Heart right ventricle (tissue), 16 donors: ENCODE measurements around the gene OSBPL1A. TPM values are rescaled to one million over a fixed set of nuclear protein-coding genes. Genes with fewer than 3 reads are reported as not detected.

Experiments
- ATAC-seq, 8 donors: fragments of 200-7000 bp; cut with Tn5 transposase; one replicate each; pipeline ENCODE4 v1.9.1; 2020; ENCODE audit warnings: mild to moderate bottlenecking in 8 of 8, moderate library complexity in 8 of 8, moderate number of reproducible peaks in 1 of 8
- DNase-seq, 2 donors: peaks; one replicate each; pipeline ENCODE4 v3.0.0-alpha.2; 2020
- H3K27ac ChIP-seq, 10 donors: fragments of 200-600 bp; sonication (generic) in 2 of 10; one replicate each; pipeline versions ENCODE4 v1.5.0 to v1.8.0; 2020 to 2022; ENCODE audit warnings: mild to moderate bottlenecking in 3 of 10
- H3K27me3 ChIP-seq, 7 donors: fragments of 200-600 bp; one replicate each; pipeline ENCODE4 v1.8.0; 2021 to 2022; ENCODE audit warnings: mild to moderate bottlenecking in 2 of 7
- H3K36me3 ChIP-seq, 9 donors: fragments of 200-600 bp; sonication (generic) in 1 of 9; one replicate each; pipeline versions ENCODE4 v1.5.0 to v1.8.0; 2020 to 2022; ENCODE audit warnings: mild to moderate bottlenecking in 2 of 9
- H3K4me1 ChIP-seq, 9 donors: fragments of 200-600 bp; sonication (generic) in 1 of 9; one replicate each; pipeline versions ENCODE4 v1.5.0 to v1.8.0; 2020 to 2022; ENCODE audit warnings: mild to moderate bottlenecking in 4 of 9
- H3K4me3 ChIP-seq, 10 donors: fragments of 200-600 bp; sonication (generic) in 2 of 10; one replicate each; pipeline versions ENCODE4 v1.5.0 to v1.8.0; 2020 to 2022; ENCODE audit warnings: mild to moderate bottlenecking in 7 of 10, moderate library complexity in 2 of 10
- H3K9me3 ChIP-seq, 11 donors: fragments of 200-600 bp in 10 of 11; sonication (generic) in 2 of 11; one replicate each; pipeline versions ENCODE4 v1.5.0 to v1.8.0; 2013 to 2022; ENCODE audit warnings: mild to moderate bottlenecking in 2 of 11, control low read depth in 1 of 11, moderate library complexity in 1 of 11
- CTCF ChIP-seq, 9 donors: fragments of 200-600 bp; sonication (generic) in 2 of 9; IDR thresholded peaks; one replicate each; pipeline versions ENCODE4 v1.5.0 to v1.8.0; 2021 to 2022; ENCODE audit warnings: antibody characterized with exemption in 9 of 9, mild to moderate bottlenecking in 5 of 9, moderate library complexity in 1 of 9
- WGBS, 2 donors: extraction: QIAGEN DNeasy Blood & Tissue Kit; methylation state at CpG; one replicate each; pipeline ENCODE4 v1.1.7; 2013; ENCODE audit warnings: inconsistent platforms in 1 of 2; 5-methylcytosine and 5-hydroxymethylcytosine counted together
- intact Hi-C, 10 donors: fragments of 100-400 bp; cut with DNase I; formaldehyde crosslinking; loops; one replicate each; pipeline versions ENCODE4 v1.11.1 to v1.14.2; 2022
- polyA plus RNA-seq, 2 donors: library from polyadenylated mRNA; stranded (reverse); fragments of 200-250 nt; gene quantifications; one replicate each; pipeline ENCODE4 v1.2.3, GENCODE V29; 2013
- total RNA-seq, 10 donors: library from RNA; stranded (reverse); fragmentation: NEBNext Ultra II Directional in 3 of 10; extraction: Animal tissue kit (Norgen Biotek cat#: 25700) in 3 of 10; gene quantifications; one replicate each; pipeline versions ENCODE4 v1.2.1 to v1.2.4, GENCODE V29; 2021 to 2023
- donor health status: Arrhythmogenic right ventricular cardiomyopathy.
- donor health status: ischemic (EF 13 %, LVEDD 7.1; RV severe dilation, severe dysfunction).
- donor health status: healthy with polysubstance abuse.
- donor health status: DM: no; HTN: yes; CAD: no.
- donor health status: DM: no; HTN: no; CAD: no.
- donor health status: ischemic (EF 25% LVEDD 6.9; RV normal size, moderate dysfunction).
- donor health status: ischemic (EF 25% LVEDD 5.7; RV mildly dilated, moderate dysfunction).
- donor health status: healthy.
- donor health status: DM: yes; HTN: yes; CAD: no.
- donor health status: Ischemic cardiomyopathy.
- donor health status: ischemic (EF 35%, LVEDD 5.7; RV mildly dilated, moderate dysfunction).
- donor health status: nonischemic (EF 11% LVEDD 7.7; RV severe dilation, severe dysfunction).
- donor health status: DM: yes; HTN: yes; CAD: no.
- donor health status: PGD.
- donor health status: ischemic (EF 29% LVEDD 5.4; RV normal size, mild dysfunction).
- donor health status: nonischemic (EF 23%, LVEDD 6.1; RV moderate dilation, normal function).

OSBPL1A gene
- total and polyA plus RNA-seq, 12 donors: 26.5 to 85.6 (median 61.0) TPM

- peak; percentile 84 to 94 (median 86) for ATAC-seq
- TF ChIP-seq CTCF (IDR thresholded peaks at IDR 0.05): no peak
- Histone ChIP-seq H3K27me3 (peaks cover 0 to 13% (median 0%) of the 10 kb centered on the region in 7 donors), H3K4me3 (peak within 1 kb of the TSS; percentile 36 to 74 (median 60)), H3K9me3 (peaks cover 0 to 3% (median 0%) of the 10 kb centered on the region in 11 donors), H3K36me3 (no peaks in the 10 kb centered on the region), H3K27ac (peak within 1 kb of the TSS in 2 of 10 donors; percentile 4 to 32), H3K4me1 (peaks cover 0 to 16% (median 7%) of the 10 kb centered on the region in 9 donors)
- DNase-seq: peak; percentile 61 to 65
- 3% methylated on average over 62 to 63 of the region's 63 CpGs for WGBS, 2 donors
- intact Hi-C loops: no loop called here
Observed at GRCh38 chr18:24138789-24139616, 258.6 kb downstream of the OSBPL1A start, which contains the start of gene CABYR. Gene CABYR (plus strand): TSS chr18:24139062. CDS start chr18:24143115, 4,053 bp downstream.

DNA sequence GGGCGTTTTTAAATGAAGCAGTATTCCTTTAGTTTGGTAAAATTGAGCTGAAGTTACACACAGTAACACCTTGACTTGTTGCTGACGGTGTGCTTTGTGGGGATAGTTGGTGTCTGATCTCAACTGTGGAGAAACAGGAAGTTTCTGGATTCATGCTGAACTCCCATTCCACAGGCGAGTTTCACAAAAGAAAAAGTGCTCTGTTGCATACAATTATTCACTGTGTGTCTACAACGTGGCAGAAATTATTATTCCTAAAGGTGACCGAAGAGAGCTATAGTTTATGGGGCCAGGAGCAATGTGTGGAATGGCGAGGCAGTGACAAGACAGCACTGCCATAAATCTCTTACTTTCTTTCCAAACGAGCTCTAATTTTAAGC, 259.2 kb downstream of the OSBPL1A start:
- 40 to 41% methylated on average over 7 of the region's 7 CpGs for WGBS, 2 donors
- H3K36me3 ChIP-seq: peaks cover 0 to 6% (median 0%) of the 10 kb centered on the region in 9 donors
- H3K4me3 ChIP-seq: peak overlapping the region; percentile 36 to 74 (median 60)
- DNase-seq (no peak), ATAC-seq (peak in 4 of 8 donors; percentile 13 to 24 (median 18))
- TF ChIP-seq CTCF (IDR thresholded peaks at IDR 0.05): no peak
- intact Hi-C loops: no loop called here
- peaks cover 0 to 13% (median 0%) of the 10 kb centered on the region in 7 donors for H3K27me3 ChIP-seq
- H3K9me3 ChIP-seq: peaks cover 0 to 3% (median 0%) of the 10 kb centered on the region in 11 donors
- H3K4me1 ChIP-seq: peaks cover 0 to 16% (median 7%) of the 10 kb centered on the region in 9 donors
- H3K27ac ChIP-seq: peak overlapping the region in 2 of 10 donors; percentile 4 to 32

- peaks cover 0 to 13% (median 0%) of the 10 kb centered on the region in 7 donors for H3K27me3 ChIP-seq
- H3K4me3 ChIP-seq: no peak overlapping the region
- TF ChIP-seq CTCF (IDR thresholded peaks at IDR 0.05): no peak
- 85% methylated on average over 3 of the region's 3 CpGs for WGBS, 2 donors
- peaks cover 0 to 20% (median 0%) of the 10 kb centered on the region in 9 donors for H3K36me3 ChIP-seq
- H3K9me3 ChIP-seq: peaks cover 0 to 3% (median 0%) of the 10 kb centered on the region in 11 donors
- intact Hi-C loops: no loop called here
- ATAC-seq (no peak), DNase-seq (no peak)
- no peak overlapping the region for H3K27ac ChIP-seq
- peaks cover 0 to 16% (median 7%) of the 10 kb centered on the region in 9 donors for H3K4me1 ChIP-seq
Observed at GRCh38 chr18:24136967-24137373, 260.7 kb downstream of the OSBPL1A start.

GRCh38 chr18:24130494-24130893, 267.1 kb downstream of the OSBPL1A start:
- ATAC-seq (no peak), DNase-seq (no peak)
- H3K9me3 ChIP-seq: no peaks in the 10 kb centered on the region
- no peak for TF ChIP-seq CTCF (IDR thresholded peaks at IDR 0.05)
- no peak overlapping the region for H3K4me3 ChIP-seq
- no peaks in the 10 kb centered on the region for H3K27me3 ChIP-seq
- intact Hi-C loops: no loop called here
- H3K36me3 ChIP-seq: peaks cover 0 to 81% (median 0%) of the 10 kb centered on the region in 9 donors
- 69 to 96% methylated on average over 2 of the region's 2 CpGs for WGBS, 2 donors
- peaks cover 0 to 5% (median 0%) of the 10 kb centered on the region in 9 donors for H3K4me1 ChIP-seq
- no peak overlapping the region for H3K27ac ChIP-seq
